ENCODE measurements around the gene POLD1. TPM values are rescaled to one million over a fixed set of nuclear protein-coding genes. Genes with fewer than 3 reads are reported as not detected.

The POLD1 gene
- total and polyA plus RNA-seq, 4 experiments from 2014 or later: 29.3 to 41.1 (median 35.6) TPM

DNA sequence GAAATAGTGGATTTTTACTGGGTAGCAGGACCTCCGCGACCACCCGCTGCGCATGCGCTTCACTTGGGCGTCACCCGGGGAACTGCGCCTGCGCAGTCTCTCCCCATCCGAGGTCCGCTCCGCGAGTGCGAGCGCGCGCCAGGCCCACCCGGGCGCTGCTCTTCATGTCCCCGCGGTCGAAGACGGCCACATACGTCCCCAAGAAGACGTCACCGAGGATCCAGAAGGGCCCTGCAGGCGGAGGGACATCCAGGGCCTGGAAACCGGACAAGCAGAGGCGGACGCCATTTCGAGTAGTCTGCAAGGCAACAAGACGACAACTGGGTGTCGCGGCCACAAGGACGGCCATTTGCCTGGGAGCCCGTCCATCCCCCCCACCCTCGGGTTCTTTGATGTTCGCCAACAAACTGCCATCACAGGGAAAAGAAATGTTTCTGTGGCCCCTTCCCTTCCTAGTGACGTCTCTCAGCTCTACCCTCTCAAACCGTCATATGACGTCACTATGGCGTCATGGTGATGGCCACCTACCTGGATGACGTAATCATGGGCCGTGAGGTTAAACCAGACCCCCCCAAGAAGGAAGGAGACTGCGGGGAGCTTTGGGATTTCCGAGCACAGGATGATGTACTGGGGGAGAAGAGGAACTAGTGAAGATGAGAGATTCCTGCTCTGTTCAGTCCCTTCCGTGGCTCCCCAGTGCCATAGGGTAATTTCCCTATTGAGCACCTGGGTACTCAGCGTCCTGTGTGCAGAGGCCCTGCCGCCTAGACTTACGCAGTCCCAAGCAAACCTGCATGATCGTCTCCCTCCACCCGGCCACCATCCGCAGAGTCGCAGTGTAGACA is 25.4 kb upstream of the POLD1 start:
- H3K36me3 ChIP-seq (ENCODE audit: insufficient read depth, low read length): no peaks in the 10 kb centered on the region
- H3K9me3 ChIP-seq (ENCODE audit: control insufficient read depth in 1 of 2, low read length in 2 of 2): no peaks in the 10 kb centered on the region
- H3K36me3 Mint-ChIP-seq: peaks cover 0 to 4% of the 10 kb centered on the region in 2 donors
- intact Hi-C loops (cut with micrococcal nuclease): loop anchor here (5.0 kb wide), 1 partner anchor 119 kb away; the partner anchor contains the start of genes EMC10 and GARIN5A
- H3K27me3 ChIP-seq (ENCODE audit: insufficient read depth, low read length): no peaks in the 10 kb centered on the region
- ChIA-PET POLR2A (ENCODE audit: partially characterized antibody) (interaction anchor here (0.6 to 3.2 kb wide), 16 partner anchors 11 to 446 kb away, joined by 3 to 46 read pairs (median 6); partner anchors contain the start of genes JOSD2, NR1H2, POLD1 and SPIB), CTCF (ENCODE audit: partially characterized antibody) (interaction anchor here (0.8 to 2.8 kb wide), 7 partner anchors 10 to 563 kb away, joined by 3 to 47 read pairs (median 12); partner anchors contain the start of gene NR1H2)
- peak; percentile 68 to 82 (median 80) for DNase-seq
- peaks cover 0 to 2% of the 10 kb centered on the region in 2 donors for H3K27me3 Mint-ChIP-seq
- H3K4me3 Mint-ChIP-seq: peak overlapping the region; percentile 84 to 95 (median 90)
- peaks cover 18 to 57% (median 35%) of the 10 kb centered on the region in 4 donors for H3K4me1 Mint-ChIP-seq
- H3K4me3 ChIP-seq (ENCODE audit: low read length in 2 of 2): peak overlapping the region; percentile 45 to 69
- H3K27ac ChIP-seq (ENCODE audit: low read depth, low read length): peak overlapping the region; percentile 95
- no peaks in the 10 kb centered on the region for H3K9me3 Mint-ChIP-seq
- H3K27ac Mint-ChIP-seq: peak overlapping the region; percentile 97 to 98 (median 98)
- H3K4me1 ChIP-seq (ENCODE audit: insufficient read depth, low read length): peaks cover 22% of the 10 kb centered on the region

DNA sequence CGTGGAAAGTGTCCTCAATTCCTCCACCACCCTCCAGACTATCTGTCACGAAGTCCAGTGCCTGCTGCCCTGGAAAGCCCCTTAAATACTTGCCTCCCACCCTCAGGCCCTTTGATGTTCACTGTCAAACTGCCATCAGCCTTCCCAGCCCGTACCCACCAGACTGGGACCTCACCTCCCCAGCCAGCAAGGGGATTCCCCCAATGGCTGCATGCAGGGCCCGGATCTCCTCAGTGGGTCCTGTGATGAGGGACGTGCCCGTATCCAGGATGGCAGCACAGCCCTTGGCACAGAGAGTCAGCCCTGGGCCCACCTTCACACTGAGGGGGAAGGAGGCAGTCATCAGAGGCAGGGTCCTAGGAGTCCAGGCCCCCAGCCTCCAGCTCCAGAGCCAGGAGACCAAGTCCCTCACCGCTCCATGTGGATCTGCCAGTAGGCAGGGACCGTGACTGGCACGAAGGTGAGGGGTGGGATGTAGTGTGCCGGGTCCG is 24.8 kb upstream of the POLD1 start:
- Mint-ChIP-seq H3K9me3 (no peaks in the 10 kb centered on the region), H3K27me3 (peaks cover 0 to 2% of the 10 kb centered on the region in 2 donors), H3K4me1 (peaks cover 20 to 62% (median 39%) of the 10 kb centered on the region in 4 donors), H3K4me3 (peak overlapping the region in 7 of 8 donors; percentile 84 to 95 (median 90)), H3K36me3 (peaks cover 0 to 4% of the 10 kb centered on the region in 2 donors), H3K27ac (peak overlapping the region; percentile 97 to 98 (median 98))
- peak overlapping the region; percentile 95 for H3K27ac ChIP-seq (ENCODE audit: low read depth, low read length)
- H3K4me3 ChIP-seq (ENCODE audit: low read length in 2 of 2): no peak overlapping the region
- H3K9me3 ChIP-seq (ENCODE audit: control insufficient read depth in 1 of 2, low read length in 2 of 2): no peaks in the 10 kb centered on the region
- POLR2A ChIA-PET (ENCODE audit: partially characterized antibody): interaction anchor here (0.6 to 3.2 kb wide), 7 partner anchors 10 to 445 kb away, joined by 3 to 46 read pairs (median 27); partner anchors contain the start of genes JOSD2, NR1H2 and POLD1
- H3K36me3 ChIP-seq (ENCODE audit: insufficient read depth, low read length): no peaks in the 10 kb centered on the region
- CTCF ChIA-PET (ENCODE audit: partially characterized antibody): interaction anchor here (2.8 kb wide), 1 partner anchor 10 kb away, joined by 47 read pairs; no protein-coding TSS in a partner anchor
- intact Hi-C loops (cut with micrococcal nuclease): loop anchor here (5.0 kb wide), 1 partner anchor 118 kb away; the partner anchor contains the start of genes EMC10 and GARIN5A
- no peak for DNase-seq
- H3K27me3 ChIP-seq (ENCODE audit: insufficient read depth, low read length): no peaks in the 10 kb centered on the region
- peaks cover 26% of the 10 kb centered on the region for H3K4me1 ChIP-seq (ENCODE audit: insufficient read depth, low read length)

- Histone ChIP-seq H3K4me1 (ENCODE audit: insufficient read depth, low read length) (peaks cover 38% of the 10 kb centered on the region), H3K27ac (ENCODE audit: low read depth, low read length) (no peak overlapping the region), H3K4me3 (ENCODE audit: low read length in 2 of 2) (no peak overlapping the region), H3K36me3 (ENCODE audit: insufficient read depth, low read length) (no peaks in the 10 kb centered on the region), H3K27me3 (ENCODE audit: insufficient read depth, low read length) (no peaks in the 10 kb centered on the region), H3K9me3 (ENCODE audit: control insufficient read depth in 1 of 2, low read length in 2 of 2) (no peaks in the 10 kb centered on the region)
- H3K4me3 Mint-ChIP-seq: peak overlapping the region in 1 of 8 donors; percentile 39
- peak overlapping the region in 2 of 7 donors; percentile 32 to 89 for H3K27ac Mint-ChIP-seq
- H3K9me3 Mint-ChIP-seq: no peaks in the 10 kb centered on the region
- peaks cover 0 to 4% of the 10 kb centered on the region in 2 donors for H3K36me3 Mint-ChIP-seq
- peaks cover 29 to 81% (median 53%) of the 10 kb centered on the region in 4 donors for H3K4me1 Mint-ChIP-seq
- POLR2A ChIA-PET (ENCODE audit: partially characterized antibody): interaction anchor here (1.6 kb wide), 1 partner anchor 28 kb away, joined by 4 read pairs; no protein-coding TSS in a partner anchor
- CTCF ChIA-PET (ENCODE audit: partially characterized antibody): no interaction called here
- no peak for DNase-seq
- intact Hi-C loops (cut with micrococcal nuclease): no loop called here
- H3K27me3 Mint-ChIP-seq: peaks cover 0 to 2% of the 10 kb centered on the region in 2 donors
Measured at GRCh38 chr19:50361290-50362029, 22.7 kb upstream of the POLD1 start.

- H3K4me3 Mint-ChIP-seq: no peak overlapping the region
- Histone ChIP-seq H3K9me3 (ENCODE audit: control insufficient read depth in 1 of 2, low read length in 2 of 2) (no peaks in the 10 kb centered on the region), H3K27me3 (ENCODE audit: insufficient read depth, low read length) (no peaks in the 10 kb centered on the region), H3K36me3 (ENCODE audit: insufficient read depth, low read length) (no peaks in the 10 kb centered on the region), H3K4me3 (ENCODE audit: low read length in 2 of 2) (no peak overlapping the region), H3K27ac (ENCODE audit: low read depth, low read length) (no peak overlapping the region), H3K4me1 (ENCODE audit: insufficient read depth, low read length) (peaks cover 38% of the 10 kb centered on the region)
- POLR2A ChIA-PET (ENCODE audit: partially characterized antibody): interaction anchor here (1.6 kb wide), 1 partner anchor 29 kb away, joined by 4 read pairs; no protein-coding TSS in a partner anchor
- H3K9me3 Mint-ChIP-seq: no peaks in the 10 kb centered on the region
- H3K27me3 Mint-ChIP-seq: peaks cover 0 to 2% of the 10 kb centered on the region in 2 donors
- no peak for DNase-seq
- CTCF ChIA-PET (ENCODE audit: partially characterized antibody): no interaction called here
- intact Hi-C loops (cut with micrococcal nuclease): no loop called here
- peak overlapping the region in 1 of 7 donors; percentile 31 for H3K27ac Mint-ChIP-seq
- peaks cover 0 to 4% of the 10 kb centered on the region in 2 donors for H3K36me3 Mint-ChIP-seq
- peaks cover 27 to 78% (median 52%) of the 10 kb centered on the region in 4 donors for H3K4me1 Mint-ChIP-seq
Measured at GRCh38 chr19:50362030-50362412, 22.1 kb upstream of the POLD1 start.

DNA sequence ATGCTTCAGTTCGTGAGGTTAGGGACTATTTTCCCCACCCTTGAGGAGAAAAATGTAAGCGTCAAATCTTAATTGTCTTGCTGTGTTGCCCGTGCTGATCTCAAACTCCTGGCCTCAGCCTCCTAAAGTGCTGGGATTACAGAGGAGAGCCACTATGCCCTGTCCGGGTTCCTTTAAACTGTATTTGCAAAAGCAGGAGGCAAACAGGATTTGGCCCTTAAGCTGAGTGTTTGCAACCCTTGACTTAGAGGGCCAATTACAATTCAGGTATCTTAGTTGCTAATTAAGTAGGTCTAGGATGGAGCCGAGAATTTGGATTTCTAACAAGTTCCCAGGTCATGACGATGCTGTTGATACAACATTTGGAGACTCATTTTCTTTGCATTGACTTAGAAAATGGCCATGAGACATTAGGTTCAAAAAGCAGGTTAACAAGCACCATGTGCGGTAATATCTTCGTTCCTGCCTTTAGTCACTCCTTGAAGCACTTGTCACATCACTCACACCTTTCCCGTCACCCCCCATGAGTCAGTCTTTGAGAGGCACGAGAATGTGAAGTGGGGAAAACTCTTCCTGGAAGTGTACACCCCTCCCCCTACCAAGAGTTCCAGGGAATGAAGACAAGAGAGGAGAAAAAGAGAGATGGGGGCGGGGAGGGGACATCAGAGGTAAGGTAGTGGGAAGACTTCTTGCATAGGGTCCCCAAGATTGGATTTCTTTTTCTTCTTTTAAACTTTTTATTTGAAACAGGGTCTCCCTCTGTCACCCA is 21.3 kb upstream of the POLD1 start:
- H3K36me3 Mint-ChIP-seq: peaks cover 0 to 4% of the 10 kb centered on the region in 2 donors
- H3K4me3 Mint-ChIP-seq: peak overlapping the region in 5 of 8 donors; percentile 14 to 87 (median 61)
- H3K27ac Mint-ChIP-seq: peak overlapping the region in 3 of 7 donors; percentile 20 to 72 (median 64)
- H3K27me3 ChIP-seq (ENCODE audit: insufficient read depth, low read length): no peaks in the 10 kb centered on the region
- no peak overlapping the region for H3K4me3 ChIP-seq (ENCODE audit: low read length in 2 of 2)
- intact Hi-C loops (cut with micrococcal nuclease): no loop called here
- no peaks in the 10 kb centered on the region for H3K9me3 ChIP-seq (ENCODE audit: control insufficient read depth in 1 of 2, low read length in 2 of 2)
- DNase-seq: no peak
- H3K36me3 ChIP-seq (ENCODE audit: insufficient read depth, low read length): no peaks in the 10 kb centered on the region
- CTCF ChIA-PET (ENCODE audit: partially characterized antibody): no interaction called here
- H3K9me3 Mint-ChIP-seq: no peaks in the 10 kb centered on the region
- H3K4me1 ChIP-seq (ENCODE audit: insufficient read depth, low read length): peaks cover 38% of the 10 kb centered on the region
- H3K27ac ChIP-seq (ENCODE audit: low read depth, low read length): no peak overlapping the region
- POLR2A ChIA-PET (ENCODE audit: partially characterized antibody): interaction anchor here (1.1 kb wide), 1 partner anchor 21 kb away, joined by 7 read pairs; the partner anchor contains the start of gene POLD1
- H3K27me3 Mint-ChIP-seq: peaks cover 0 to 2% of the 10 kb centered on the region in 2 donors
- H3K4me1 Mint-ChIP-seq: peaks cover 26 to 77% (median 51%) of the 10 kb centered on the region in 4 donors

Measured in CD4-positive, alpha-beta memory T cell (primary cell).